Neural progenitor cell (in vitro differentiated cells): Measurements from ENCODE around the gene NOS3. TPM values are rescaled to one million over a fixed set of nuclear protein-coding genes. Genes with fewer than 3 reads are reported as not detected.

Experiments
- DNase-seq: peaks from one replicate; pipeline ENCODE4 v3.0.0-alpha.2; 2016; ENCODE audit warnings: low spot score
- H2AFZ ChIP-seq: fragments of 200-600 bp; sonication (generic); replicated peaks from 2 replicates; pipeline ENCODE4 v1.6.1; 2016; ENCODE audit warnings: antibody characterized with exemption
- H3F3A ChIP-seq: fragments of 200-600 bp; sonication (generic); 2 replicates; pipeline ENCODE4 v1.6.1; 2016; ENCODE audit warnings: antibody characterized with exemption, low read depth
- H3K27ac ChIP-seq: fragments of 200-600 bp; sonication (generic); 2 replicates; pipeline ENCODE4 v1.5.1; 2016; ENCODE audit warnings: mild to moderate bottlenecking
- H3K27me3 ChIP-seq: fragments of 200-600 bp; sonication (generic); 2 replicates; pipeline ENCODE4 v1.6.1; 2016; ENCODE audit warnings: mild to moderate bottlenecking, moderate library complexity
- H3K36me3 ChIP-seq: fragments of 200-600 bp; sonication (generic); 2 replicates; pipeline ENCODE4 v1.5.1; 2016
- H3K4me1 ChIP-seq: fragments of 200-600 bp; sonication (generic); 2 replicates; pipeline ENCODE4 v1.6.1; 2016; ENCODE audit warnings: mixed run types
- H3K4me2 ChIP-seq: fragments of 200-600 bp; sonication (generic); 2 replicates; pipeline ENCODE4 v1.6.1; 2016
- H3K4me3 ChIP-seq: fragments of 200-600 bp; sonication (generic); 2 replicates; pipeline ENCODE4 v1.5.1; 2016
- H3K79me2 ChIP-seq: fragments of 200-600 bp; sonication (generic); 2 replicates; pipeline ENCODE4 v1.6.1; 2016; ENCODE audit warnings: low read depth
- H3K9ac ChIP-seq: fragments of 200-600 bp; sonication (generic); 2 replicates; pipeline ENCODE4 v1.6.1; 2016
- H3K9me3 ChIP-seq: fragments of 200-600 bp; sonication (generic); 2 replicates; pipeline ENCODE4 v1.5.1; 2016; ENCODE audit warnings: low read depth
- H4K20me1 ChIP-seq: fragments of 200-600 bp; sonication (generic); 2 replicates; pipeline ENCODE4 v1.6.1; 2016; ENCODE audit warnings: low read depth
- H3K27ac Mint-ChIP-seq: 3 replicates; pipeline ENCODE4 v1.8.0; 2021; ENCODE audit warnings: mixed read lengths
- H3K27me3 Mint-ChIP-seq: 2 replicates; pipeline ENCODE4 v1.8.0; 2022; ENCODE audit warnings: low read depth, mild to moderate bottlenecking, inconsistent platforms, moderate library complexity, mixed read lengths; ENCODE audit not compliant: insufficient read depth
- H3K36me3 Mint-ChIP-seq: 3 replicates; pipeline ENCODE4 v1.8.0; 2021; ENCODE audit warnings: mixed read lengths
- H3K4me1 Mint-ChIP-seq: 3 replicates; pipeline ENCODE4 v1.8.0; 2021; ENCODE audit warnings: mixed read lengths
- H3K4me3 Mint-ChIP-seq: 3 replicates; pipeline ENCODE4 v1.8.0; 2021; ENCODE audit warnings: mild to moderate bottlenecking, moderate library complexity, mixed read lengths
- H3K9me3 Mint-ChIP-seq: 3 replicates; pipeline ENCODE4 v1.8.0; 2020; ENCODE audit warnings: mixed read lengths
- CTCF ChIP-seq: fragments of 200-600 bp; sonication (generic); IDR thresholded peaks from 2 replicates; pipeline ENCODE4 v1.5.1; 2017; ENCODE audit warnings: antibody characterized with exemption, mild to moderate bottlenecking
- EZH2 ChIP-seq: fragments of 200-600 bp; sonication (generic); IDR thresholded peaks from 2 replicates; pipeline ENCODE4 v1.6.1; 2017; ENCODE audit warnings: antibody characterized with exemption, mild to moderate bottlenecking, moderate library complexity
- EZH2phosphoT487 ChIP-seq: fragments of 200-600 bp; sonication (generic); IDR thresholded peaks from 2 replicates; pipeline ENCODE4 v1.6.1; 2017; ENCODE audit warnings: antibody characterized with exemption
- total RNA-seq: library from RNA; depleted of rRNA; stranded (reverse); fragments of >200 nt; gene quantifications from 2 replicates; pipeline ENCODE4 v1.2.3, GENCODE V29; 2015; ENCODE audit warnings: low replicate concordance

The NOS3 gene
- total RNA-seq, 1 donor from 2014 or later: 1.3 TPM

GRCh38 chr7:151062399-151063211, 71.8 kb downstream of the NOS3 start:
- Histone ChIP-seq H4K20me1 (peaks cover 51% of the 10 kb centered on the region), H3K4me1 (peaks cover 35% of the 10 kb centered on the region), H3K27ac (no peak overlapping the region), H3K4me2 (peak overlapping the region; percentile 99), H3K36me3 (no peaks in the 10 kb centered on the region), H3K9ac (no peak overlapping the region), H2AFZ (no peak overlapping the region), H3K27me3 (peaks cover 19% of the 10 kb centered on the region), H3F3A (peaks cover 42% of the 10 kb centered on the region), H3K79me2 (peaks cover 7% of the 10 kb centered on the region), H3K9me3 (no peaks in the 10 kb centered on the region), H3K4me3 (peak overlapping the region; percentile 41)
- peaks cover 3% of the 10 kb centered on the region for H3K36me3 Mint-ChIP-seq
- no peak for TF ChIP-seq CTCF
- TF ChIP-seq EZH2: no peak
- no peak for TF ChIP-seq EZH2phosphoT487
- peak; percentile 88 for DNase-seq
- H3K9me3 Mint-ChIP-seq: no peaks in the 10 kb centered on the region
- no peak overlapping the region for H3K27ac Mint-ChIP-seq
- H3K27me3 Mint-ChIP-seq: peaks cover 11% of the 10 kb centered on the region
- peak overlapping the region; percentile 46 for H3K4me3 Mint-ChIP-seq
- H3K4me1 Mint-ChIP-seq: peaks cover 30% of the 10 kb centered on the region

GRCh38 chr7:151063212-151063561, 72.4 kb downstream of the NOS3 start:
- Mint-ChIP-seq H3K27ac (no peak overlapping the region), H3K4me3 (peak overlapping the region; percentile 74), H3K4me1 (peaks cover 30% of the 10 kb centered on the region), H3K9me3 (no peaks in the 10 kb centered on the region), H3K36me3 (peaks cover 5% of the 10 kb centered on the region), H3K27me3 (peaks cover 9% of the 10 kb centered on the region)
- Histone ChIP-seq H3K36me3 (no peaks in the 10 kb centered on the region), H2AFZ (no peak overlapping the region), H3K9ac (no peak overlapping the region), H4K20me1 (peaks cover 51% of the 10 kb centered on the region), H3F3A (peaks cover 42% of the 10 kb centered on the region), H3K27ac (no peak overlapping the region), H3K27me3 (peaks cover 19% of the 10 kb centered on the region), H3K9me3 (no peaks in the 10 kb centered on the region), H3K79me2 (peaks cover 7% of the 10 kb centered on the region), H3K4me1 (peaks cover 35% of the 10 kb centered on the region), H3K4me2 (peak overlapping the region; percentile 99), H3K4me3 (peak overlapping the region; percentile 41)
- no peak for DNase-seq
- no peak for TF ChIP-seq EZH2
- no peak for TF ChIP-seq CTCF
- no peak for TF ChIP-seq EZH2phosphoT487

Other genes with a start within 250 kb of the NOS3 start
- 0.54 and 1.1 TPM in 2 replicates for gene TMEM176B, start 190.7 kb upstream of the NOS3 start, total RNA-seq
- 0.62 TPM in 1 of 2 replicates, not detected in the other for gene TMEM176A, start 190.2 kb upstream of the NOS3 start, total RNA-seq
- not detected in 2 replicates for gene AOC1, start 138.5 kb upstream of the NOS3 start, total RNA-seq
- gene KCNH2, start 12.7 kb upstream of the NOS3 start, total RNA-seq: 2.6 and 11.1 TPM in 2 replicates
- 0.43 and 1.8 TPM in 2 replicates for gene ATG9B, start 33.5 kb downstream of the NOS3 start, total RNA-seq
- gene ABCB8, start 37.4 kb downstream of the NOS3 start, total RNA-seq: 7.9 and 19.9 TPM in 2 replicates
- 1.6 TPM in 1 of 2 replicates, not detected in the other for gene ASIC3, start 57.5 kb downstream of the NOS3 start, total RNA-seq
- 8.1 and 10.3 TPM in 2 replicates for gene CDK5, start 66.9 kb downstream of the NOS3 start, total RNA-seq
- 26.1 and 85.7 TPM in 2 replicates for gene SLC4A2, start 68.6 kb downstream of the NOS3 start, total RNA-seq
- 22.4 and 71.0 TPM in 2 replicates for gene FASTK, start 89.8 kb downstream of the NOS3 start, total RNA-seq
- 6.0 and 49.4 TPM in 2 replicates for gene TMUB1, start 92.5 kb downstream of the NOS3 start, total RNA-seq
- 38.9 and 73.0 TPM in 2 replicates for gene AGAP3, start 95.5 kb downstream of the NOS3 start, total RNA-seq
- not detected in 2 replicates for gene GBX1, start 176.7 kb downstream of the NOS3 start, total RNA-seq
- not detected in 2 replicates for gene ASB10, start 196.2 kb downstream of the NOS3 start, total RNA-seq
- not detected in 2 replicates for gene H2BK1, start 219.5 kb downstream of the NOS3 start, total RNA-seq
- 31.3 and 40.7 TPM in 2 replicates for gene ABCF2, start 236.2 kb downstream of the NOS3 start, total RNA-seq
- gene CHPF2, start 241.5 kb downstream of the NOS3 start, total RNA-seq: 8.8 and 18.3 TPM in 2 replicates